DND-41 (cell line): ENCODE data around the gene MARCHF9.

Source experiments
- EZH2 ChIP-seq: IDR thresholded peaks from 3 replicates; pipeline ENCODE4 v1.6.1; 2012; ENCODE audit warnings: borderline replicate concordance, low read depth, mild to moderate bottlenecking, moderate library complexity, low read length, inconsistent platforms; ENCODE audit not compliant: severe bottlenecking
- TF ChIP-seq, protein P1 (sequence below): IDR thresholded peaks from 2 replicates; pipeline ENCODE4 v1.5.1; 2012; ENCODE audit warnings: borderline replicate concordance, low read length, moderate library complexity, mild to moderate bottlenecking; ENCODE audit not compliant: poor library complexity, severe bottlenecking; ENCODE audit errors: extremely low read depth

- TF ChIP-seq, protein P1, sequence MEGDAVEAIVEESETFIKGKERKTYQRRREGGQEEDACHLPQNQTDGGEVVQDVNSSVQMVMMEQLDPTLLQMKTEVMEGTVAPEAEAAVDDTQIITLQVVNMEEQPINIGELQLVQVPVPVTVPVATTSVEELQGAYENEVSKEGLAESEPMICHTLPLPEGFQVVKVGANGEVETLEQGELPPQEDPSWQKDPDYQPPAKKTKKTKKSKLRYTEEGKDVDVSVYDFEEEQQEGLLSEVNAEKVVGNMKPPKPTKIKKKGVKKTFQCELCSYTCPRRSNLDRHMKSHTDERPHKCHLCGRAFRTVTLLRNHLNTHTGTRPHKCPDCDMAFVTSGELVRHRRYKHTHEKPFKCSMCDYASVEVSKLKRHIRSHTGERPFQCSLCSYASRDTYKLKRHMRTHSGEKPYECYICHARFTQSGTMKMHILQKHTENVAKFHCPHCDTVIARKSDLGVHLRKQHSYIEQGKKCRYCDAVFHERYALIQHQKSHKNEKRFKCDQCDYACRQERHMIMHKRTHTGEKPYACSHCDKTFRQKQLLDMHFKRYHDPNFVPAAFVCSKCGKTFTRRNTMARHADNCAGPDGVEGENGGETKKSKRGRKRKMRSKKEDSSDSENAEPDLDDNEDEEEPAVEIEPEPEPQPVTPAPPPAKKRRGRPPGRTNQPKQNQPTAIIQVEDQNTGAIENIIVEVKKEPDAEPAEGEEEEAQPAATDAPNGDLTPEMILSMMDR, result peak; percentile 6
- no peak for TF ChIP-seq EZH2
These were observed 20.8 kb downstream of the MARCHF9 start for GRCh38 chr12:57775563-57776246.
